GM12865 (cell line): ENCODE data around the gene LLGL2.

Source experiments
- DNase-seq: peaks from one replicate; pipeline ENCODE4 v3.0.0; 2010; ENCODE audit warnings: low read depth
- H3K4me3 ChIP-seq: 2 replicates; pipeline ENCODE4 v1.5.1; 2011; ENCODE audit warnings: mild to moderate bottlenecking, low read depth, low read length, control low read depth
- TF ChIP-seq, protein P1 (sequence below): IDR thresholded peaks from 2 replicates; pipeline ENCODE4 v1.5.1; 2011; ENCODE audit warnings: low read length, control low read depth, low read depth, inconsistent platforms; ENCODE audit not compliant: insufficient read depth; ENCODE audit errors: missing control alignments

The LLGL2 gene

DNA sequence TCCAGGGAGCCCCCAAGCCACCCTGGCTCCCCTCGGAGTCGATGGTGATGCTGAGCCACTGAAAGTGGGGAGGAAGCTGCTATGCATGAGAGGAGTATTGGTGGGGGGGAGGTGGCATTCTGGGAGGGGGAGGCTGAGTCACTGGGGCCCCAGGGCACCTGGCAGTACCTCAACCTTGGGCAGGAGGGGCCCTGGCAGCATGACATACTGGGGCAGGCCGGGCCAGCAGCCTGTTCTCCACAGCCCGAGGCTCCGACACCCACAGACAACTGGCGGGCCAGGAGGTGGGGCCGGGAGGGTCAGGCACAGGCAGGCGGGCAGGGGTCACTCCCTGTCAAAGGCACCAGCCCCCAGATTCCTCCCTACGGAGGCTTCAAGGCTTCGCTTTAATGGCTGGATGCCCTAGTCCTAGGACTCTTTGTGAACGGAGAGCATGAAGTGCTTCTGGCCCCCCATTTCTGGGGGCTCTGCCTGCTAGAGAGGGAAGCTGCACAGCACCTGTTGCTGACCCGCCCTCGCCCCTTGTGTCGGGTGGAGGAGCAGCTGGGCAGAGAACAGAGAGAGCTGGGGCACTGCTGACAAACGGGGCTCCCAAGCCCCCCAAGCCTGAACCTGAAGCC is 11.1 kb upstream of the LLGL2 start:
- no peak for DNase-seq
- no peak overlapping the region for H3K4me3 ChIP-seq
- TF ChIP-seq, protein P1, sequence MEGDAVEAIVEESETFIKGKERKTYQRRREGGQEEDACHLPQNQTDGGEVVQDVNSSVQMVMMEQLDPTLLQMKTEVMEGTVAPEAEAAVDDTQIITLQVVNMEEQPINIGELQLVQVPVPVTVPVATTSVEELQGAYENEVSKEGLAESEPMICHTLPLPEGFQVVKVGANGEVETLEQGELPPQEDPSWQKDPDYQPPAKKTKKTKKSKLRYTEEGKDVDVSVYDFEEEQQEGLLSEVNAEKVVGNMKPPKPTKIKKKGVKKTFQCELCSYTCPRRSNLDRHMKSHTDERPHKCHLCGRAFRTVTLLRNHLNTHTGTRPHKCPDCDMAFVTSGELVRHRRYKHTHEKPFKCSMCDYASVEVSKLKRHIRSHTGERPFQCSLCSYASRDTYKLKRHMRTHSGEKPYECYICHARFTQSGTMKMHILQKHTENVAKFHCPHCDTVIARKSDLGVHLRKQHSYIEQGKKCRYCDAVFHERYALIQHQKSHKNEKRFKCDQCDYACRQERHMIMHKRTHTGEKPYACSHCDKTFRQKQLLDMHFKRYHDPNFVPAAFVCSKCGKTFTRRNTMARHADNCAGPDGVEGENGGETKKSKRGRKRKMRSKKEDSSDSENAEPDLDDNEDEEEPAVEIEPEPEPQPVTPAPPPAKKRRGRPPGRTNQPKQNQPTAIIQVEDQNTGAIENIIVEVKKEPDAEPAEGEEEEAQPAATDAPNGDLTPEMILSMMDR: no peak

DNA sequence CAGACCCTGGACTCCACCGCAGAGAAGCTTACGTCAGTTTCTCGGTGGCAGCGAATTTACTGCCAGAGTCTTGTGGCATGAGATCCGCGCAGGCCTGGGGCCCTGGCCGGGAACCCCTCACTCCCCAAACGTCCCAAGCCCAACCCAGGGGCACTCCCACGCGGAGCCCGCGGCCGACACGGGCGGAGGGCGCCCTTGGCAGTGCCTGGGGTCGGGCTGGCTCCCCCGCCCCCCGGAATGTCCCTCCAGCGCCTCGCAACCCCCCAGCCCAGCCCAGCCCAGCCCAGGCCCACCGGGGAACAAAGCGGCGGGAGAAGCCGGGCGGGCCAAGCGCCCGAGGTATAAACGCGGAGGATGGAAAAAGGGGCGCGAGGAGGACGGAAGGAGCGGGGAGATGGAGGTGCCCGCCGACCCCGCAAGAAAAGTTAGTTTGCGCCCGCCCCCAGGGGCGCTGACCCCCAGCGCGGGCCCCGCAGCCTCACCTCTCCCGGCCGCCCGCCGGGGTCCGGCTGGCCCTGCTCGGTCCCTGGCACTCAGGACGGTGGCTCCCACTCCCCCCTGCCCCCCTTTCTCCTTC is 10.5 kb upstream of the LLGL2 start:
- DNase-seq: no peak
- peak overlapping the region; percentile 90; the same call in 1 of the 2 replicates for H3K4me3 ChIP-seq
- TF ChIP-seq, protein P1: no peak

DNA sequence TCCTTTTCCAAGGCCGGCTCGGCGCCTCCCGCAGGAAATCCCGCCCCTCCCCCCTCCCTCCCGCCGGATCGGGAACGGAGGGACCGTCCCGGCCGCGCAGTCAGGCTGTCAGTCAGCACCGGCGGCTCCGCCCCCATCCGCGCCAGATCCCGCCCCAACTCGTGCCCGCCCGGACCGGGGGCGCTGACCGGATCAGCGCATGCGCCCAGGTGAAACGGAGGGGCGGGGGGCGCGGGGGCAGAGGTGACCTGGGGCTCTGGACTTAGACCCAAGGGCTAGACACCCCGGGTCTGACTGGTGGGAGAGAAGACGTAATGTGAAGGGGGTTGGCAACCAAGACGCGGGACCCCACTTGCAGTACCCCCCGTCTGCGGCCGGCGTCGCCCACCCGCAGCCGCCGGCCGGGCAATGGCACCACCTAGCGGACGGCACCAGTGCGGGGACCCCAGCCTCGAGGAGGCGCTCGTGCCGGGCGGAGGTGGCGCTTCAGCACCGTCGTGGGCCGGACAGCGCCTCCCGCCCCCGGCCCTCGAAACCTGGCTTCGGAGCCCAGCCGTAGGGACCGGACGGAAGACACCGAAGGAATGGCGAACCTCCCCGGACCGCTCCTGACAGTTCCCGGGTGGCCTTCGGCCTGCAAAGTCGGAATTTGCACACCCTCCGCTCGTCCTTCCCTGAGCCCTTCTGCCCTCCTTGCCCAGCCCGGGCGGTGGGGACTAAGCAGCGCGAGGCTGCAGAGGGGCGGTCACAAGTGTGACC is 9.8 kb upstream of the LLGL2 start, which contains the start of gene CASKIN2:
TSS of gene CASKIN2 (minus strand) at position 42 of the 759 bp plus-strand sequence. CDS start 1,733 bp downstream, outside the sequence.
- TF ChIP-seq, protein P1: peak; percentile 96
- peak; percentile 82 for DNase-seq
- H3K4me3 ChIP-seq: peak within 1 kb of the TSS; percentile 90

DNA sequence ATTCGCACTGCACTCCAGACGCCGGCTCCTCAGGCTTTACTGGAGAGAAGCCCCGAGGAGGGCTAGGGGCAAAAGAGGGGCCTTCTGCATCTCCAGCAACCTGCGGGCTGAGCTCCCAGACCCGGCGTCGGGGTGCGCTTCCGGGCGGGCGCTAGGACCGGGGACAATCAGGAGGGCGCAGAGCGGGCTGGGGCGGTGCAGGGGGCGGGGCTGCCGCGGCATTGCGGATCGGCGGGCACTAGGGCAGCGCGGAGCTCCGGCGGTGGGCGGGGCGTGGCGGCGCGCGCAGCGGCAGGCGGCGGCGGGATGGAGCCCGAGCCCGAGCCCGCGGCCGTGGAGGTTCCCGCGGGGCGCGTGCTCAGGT is 9.3 kb upstream of the LLGL2 start, which contains the start of gene TSEN54:
TSS of gene TSEN54 (plus strand) at position 274 of the 364 bp plus-strand sequence. CDS start at position 307, 33 bp downstream.
- peak; percentile 94 for DNase-seq
- TF ChIP-seq, protein P1: no peak
- H3K4me3 ChIP-seq: peak within 1 kb of the TSS; percentile 90

DNA sequence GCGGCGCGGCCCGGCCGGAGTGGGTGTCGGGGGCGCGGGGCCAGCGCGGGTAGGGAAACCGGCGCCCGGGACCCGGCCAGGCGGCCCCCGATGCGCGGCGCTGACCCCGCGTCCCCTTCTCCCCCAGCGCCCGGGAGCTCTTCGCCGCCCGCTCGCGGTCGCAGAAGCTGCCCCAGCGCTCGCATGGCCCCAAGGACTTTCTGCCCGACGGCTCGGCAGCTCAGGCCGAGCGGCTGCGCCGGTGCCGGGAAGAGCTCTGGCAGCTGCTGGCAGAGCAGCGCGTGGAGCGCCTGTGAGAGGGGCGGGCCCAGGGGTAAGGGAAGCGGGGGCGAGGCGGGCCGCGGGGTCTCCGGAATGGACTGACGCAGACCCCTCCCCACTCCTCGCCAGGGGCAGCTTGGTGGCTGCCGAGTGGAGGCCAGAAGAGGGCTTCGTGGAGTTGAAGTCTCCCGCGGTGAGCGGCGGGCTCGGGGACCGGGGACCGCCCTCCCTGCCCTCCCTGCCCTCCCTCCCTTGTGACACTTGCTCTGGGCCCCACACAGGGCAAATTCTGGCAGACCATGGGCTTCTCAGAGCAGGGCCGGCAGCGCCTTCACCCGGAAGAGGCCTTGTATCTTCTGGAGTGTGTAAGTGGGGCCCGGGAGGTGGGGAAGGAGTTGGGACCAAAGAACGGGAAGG is 8.7 kb upstream of the LLGL2 start:
- peak overlapping the region; percentile 60 for H3K4me3 ChIP-seq
- TF ChIP-seq, protein P1: no peak
- peak; percentile 42 for DNase-seq

DNA sequence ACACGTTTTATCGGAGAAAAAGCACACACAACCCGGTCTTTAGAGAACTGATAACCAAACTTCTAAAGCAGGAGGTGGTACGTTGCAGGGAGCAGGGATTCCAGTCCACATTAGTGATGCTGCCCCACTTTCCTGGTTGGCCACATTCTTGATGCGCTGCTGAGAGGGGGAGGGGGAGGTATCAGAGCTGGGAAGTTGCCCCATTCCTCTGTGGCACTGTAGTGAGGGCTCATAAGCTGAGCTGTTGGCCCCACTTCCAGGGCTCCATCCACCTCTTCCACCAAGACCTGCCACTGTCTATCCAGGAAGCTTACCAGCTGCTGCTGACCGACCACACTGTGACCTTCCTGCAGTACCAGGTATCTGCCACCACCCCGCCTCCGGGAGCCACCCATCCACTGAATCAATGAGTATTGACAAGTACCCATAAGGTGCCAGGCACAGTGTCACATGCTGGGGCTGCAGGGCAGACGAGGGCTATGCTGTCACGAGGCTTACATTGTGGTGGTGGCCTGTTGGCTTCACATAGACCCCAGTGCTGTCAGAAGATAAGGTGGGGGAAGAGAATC is 8.1 kb upstream of the LLGL2 start:
- peak overlapping the region; percentile 60 for H3K4me3 ChIP-seq
- TF ChIP-seq, protein P1: peak; percentile 19
- DNase-seq: peak; percentile 62
